Measurements from ENCODE around the gene TRPV6.
A peak's percentile ranks its signal among the peaks of the same experiment; 100 is the strongest.

Gene TRPV6

GRCh38 chr7:142867097-142867378 lies 18.5 kb downstream of the TRPV6 start:
- no peak for DNase-seq

DNA sequence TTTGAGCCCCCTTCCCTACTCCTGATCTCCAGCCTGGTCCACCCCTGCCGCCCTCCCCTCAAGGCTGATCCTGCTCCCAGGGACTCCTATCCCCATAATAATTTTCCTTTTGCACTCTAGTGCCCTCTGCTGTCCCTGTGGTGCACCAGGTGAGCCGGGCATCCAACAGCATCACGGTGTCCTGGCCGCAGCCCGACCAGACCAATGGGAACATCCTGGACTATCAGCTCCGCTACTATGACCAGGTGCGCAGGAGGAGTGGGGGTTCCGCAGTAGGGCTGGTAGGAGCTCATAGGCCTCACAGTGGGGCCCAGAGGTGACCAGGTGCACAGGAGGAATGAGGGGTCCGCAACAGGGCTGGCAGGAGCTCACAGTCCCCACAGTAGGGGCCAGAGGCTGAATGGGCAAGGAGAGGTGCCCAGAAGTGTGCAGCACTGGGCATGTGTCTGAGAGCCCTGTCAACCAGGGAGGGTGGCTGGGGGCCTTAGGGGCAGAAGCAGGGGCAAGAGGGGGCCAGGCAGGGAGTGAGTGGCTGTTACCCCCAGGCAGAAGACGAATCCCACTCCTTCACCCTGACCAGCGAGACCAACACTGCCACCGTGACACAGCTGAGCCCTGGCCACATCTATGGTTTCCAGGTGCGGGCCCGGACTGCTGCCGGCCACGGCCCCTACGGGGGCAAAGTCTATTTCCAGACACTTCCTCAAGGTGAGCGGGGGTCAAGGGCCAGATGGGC lies 19.0 kb downstream of the TRPV6 start:
- peak; percentile 25 for DNase-seq

DNA sequence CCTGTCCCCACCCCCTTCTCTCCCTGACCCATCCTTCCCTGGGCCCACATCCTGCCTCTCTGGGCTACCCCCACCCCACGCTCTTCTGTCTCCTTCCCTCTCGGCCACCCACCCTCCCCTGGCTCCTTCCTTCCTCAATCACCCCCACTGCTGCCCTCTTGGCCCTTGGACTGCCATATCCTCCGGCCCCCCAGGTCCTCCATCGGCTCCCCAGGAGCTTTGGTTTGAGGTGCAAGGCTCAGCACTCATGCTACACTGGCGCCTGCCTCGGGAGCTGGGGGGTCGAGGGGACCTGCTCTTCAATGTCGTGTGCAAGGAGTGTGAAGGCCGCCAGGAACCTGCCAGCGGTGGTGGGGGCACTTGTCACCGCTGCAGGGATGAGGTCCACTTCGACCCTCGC lies 19.8 kb downstream of the TRPV6 start:
- no peak for DNase-seq

DNA sequence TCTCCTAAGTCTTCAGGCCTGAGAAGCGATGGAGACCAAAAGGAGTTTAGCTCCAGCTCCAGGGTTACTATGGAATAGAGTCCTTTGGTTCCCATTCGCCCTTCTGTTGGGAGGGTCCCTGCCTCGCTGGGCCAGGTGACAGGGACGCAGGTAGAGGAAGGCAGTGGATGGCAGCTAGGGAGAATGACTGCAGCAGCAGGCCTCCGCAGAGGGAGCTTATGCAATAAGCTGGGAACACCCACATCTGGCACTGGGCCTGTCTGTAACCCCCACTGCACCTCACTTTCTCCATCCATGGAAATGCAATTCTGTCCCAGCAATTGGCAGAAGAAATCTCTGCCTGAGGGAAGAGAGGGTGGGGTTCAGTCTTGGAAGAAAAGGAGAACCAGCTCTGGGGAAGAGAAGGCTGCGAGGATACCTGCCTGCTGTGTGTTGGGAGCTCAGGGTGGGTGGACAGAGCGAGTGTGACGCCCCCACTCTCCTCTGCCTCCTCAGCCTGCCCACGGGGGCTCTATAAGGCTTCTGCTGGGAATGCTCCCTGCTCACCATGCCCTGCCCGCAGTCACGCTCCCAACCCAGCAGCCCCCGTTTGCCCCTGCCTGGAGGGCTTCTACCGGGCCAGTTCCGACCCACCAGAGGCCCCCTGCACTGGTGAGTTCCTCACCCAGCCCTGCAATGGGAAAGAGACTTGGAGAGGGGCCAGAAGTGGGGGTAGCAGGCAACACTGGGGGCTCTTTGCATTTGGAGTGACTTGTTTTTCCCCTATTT lies 20.4 kb downstream of the TRPV6 start:
- no peak for DNase-seq

DNA sequence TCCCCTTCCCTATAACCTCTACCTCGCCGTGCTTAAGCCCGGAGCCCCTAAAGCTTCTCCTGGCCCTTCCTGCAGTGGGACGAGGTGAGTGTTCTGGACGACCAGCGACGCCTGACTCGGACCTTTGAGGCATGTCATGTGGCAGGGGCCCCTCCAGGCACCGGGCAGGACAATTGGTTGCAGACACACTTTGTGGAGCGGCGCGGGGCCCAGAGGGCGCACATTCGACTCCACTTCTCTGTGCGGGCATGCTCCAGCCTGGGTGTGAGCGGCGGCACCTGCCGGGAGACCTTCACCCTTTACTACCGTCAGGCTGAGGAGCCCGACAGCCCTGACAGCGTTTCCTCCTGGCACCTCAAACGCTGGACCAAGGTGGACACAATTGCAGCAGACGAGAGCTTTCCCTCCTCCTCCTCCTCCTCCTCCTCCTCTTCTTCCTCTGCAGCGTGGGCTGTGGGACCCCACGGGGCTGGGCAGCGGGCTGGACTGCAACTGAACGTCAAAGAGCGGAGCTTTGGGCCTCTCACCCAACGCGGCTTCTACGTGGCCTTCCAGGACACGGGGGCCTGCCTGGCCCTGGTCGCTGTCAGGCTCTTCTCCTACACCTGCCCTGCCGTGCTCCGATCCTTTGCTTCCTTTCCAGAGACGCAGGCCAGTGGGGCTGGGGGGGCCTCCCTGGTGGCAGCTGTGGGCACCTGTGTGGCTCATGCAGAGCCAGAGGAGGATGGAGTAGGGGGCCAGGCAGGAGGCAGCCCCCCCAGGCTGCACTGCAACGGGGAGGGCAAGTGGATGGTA lies 21.5 kb downstream of the TRPV6 start:
- DNase-seq: no peak

DNA sequence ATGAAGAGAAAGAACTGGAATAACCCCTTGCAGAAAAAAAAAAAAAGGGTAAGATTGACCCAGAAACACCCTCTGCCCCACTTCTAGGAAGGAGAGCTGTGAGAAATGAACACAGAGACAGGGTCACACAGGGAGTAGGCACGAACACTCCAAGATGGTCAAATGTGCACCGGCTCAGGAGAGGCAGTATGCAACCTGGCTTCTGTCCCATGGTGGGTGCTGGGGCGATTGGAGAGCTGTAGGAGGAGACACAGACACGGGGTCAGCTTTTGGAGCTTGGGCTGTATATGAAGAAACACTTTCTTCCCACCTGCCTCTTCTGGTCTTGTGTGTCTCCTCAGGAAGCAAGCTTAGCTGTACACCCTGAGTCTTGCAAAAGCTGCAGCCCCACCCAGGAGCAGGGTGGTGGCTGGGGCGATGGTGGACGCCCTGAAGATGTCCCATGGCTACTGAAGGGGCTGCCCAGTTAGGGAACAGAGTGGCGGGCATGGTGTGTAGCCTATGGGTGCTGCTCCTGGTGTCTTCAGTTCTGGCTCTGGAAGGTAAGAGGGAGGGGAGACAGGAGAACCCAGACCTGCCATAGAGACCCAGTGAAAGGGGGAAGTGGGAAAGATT lies 22.7 kb downstream of the TRPV6 start:
- no peak for DNase-seq

- DNase-seq: no peak
Observed at GRCh38 chr7:142862351-142862750, 23.2 kb downstream of the TRPV6 start.

GRCh38 chr7:142860968-142861367 lies 24.6 kb downstream of the TRPV6 start:
- no peak for DNase-seq

DNA sequence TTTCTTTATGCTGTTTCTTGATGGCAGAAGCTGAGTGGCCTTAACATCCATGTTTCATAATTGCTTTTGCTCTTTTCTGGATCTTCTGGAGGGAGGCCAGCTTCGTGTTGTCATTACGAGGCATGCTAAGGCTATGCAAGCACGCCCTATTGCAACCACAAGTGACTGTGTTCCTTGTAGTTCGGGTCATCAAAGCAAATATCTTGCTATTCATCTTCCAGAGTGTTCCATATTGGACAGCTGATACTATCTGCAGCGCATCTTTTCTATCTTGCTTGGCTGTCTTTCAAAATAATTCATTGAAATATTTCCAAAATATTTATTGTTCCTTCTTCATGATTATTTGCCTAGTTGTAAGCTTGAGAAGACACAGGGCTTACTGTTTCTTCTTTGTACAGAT lies 25.7 kb downstream of the TRPV6 start:
- DNase-seq: no peak

DNA sequence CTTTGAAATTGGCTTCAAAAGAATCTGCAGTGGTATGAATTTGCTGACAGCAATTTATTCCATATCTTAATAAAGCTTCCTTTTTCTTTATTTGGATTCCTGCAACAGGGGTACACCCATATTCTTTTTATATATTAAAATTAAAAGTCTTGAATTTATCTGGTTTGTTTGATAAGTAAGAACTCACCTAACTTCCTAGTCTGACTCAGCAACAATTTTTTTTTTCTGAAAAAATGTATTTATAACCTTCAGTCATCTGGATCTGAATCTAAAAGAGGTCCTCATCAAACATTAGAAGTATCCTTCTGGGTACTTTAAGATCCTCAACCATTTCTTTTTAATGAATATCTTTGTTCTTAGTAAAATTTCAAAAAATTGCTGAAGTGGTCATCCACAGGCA lies 26.1 kb downstream of the TRPV6 start:
- no peak for DNase-seq

- no peak for DNase-seq
Observed at GRCh38 chr7:142857625-142858024, 27.9 kb downstream of the TRPV6 start.

GRCh38 chr7:142856565-142857245 lies 28.8 kb downstream of the TRPV6 start:
- no peak for DNase-seq

DNA sequence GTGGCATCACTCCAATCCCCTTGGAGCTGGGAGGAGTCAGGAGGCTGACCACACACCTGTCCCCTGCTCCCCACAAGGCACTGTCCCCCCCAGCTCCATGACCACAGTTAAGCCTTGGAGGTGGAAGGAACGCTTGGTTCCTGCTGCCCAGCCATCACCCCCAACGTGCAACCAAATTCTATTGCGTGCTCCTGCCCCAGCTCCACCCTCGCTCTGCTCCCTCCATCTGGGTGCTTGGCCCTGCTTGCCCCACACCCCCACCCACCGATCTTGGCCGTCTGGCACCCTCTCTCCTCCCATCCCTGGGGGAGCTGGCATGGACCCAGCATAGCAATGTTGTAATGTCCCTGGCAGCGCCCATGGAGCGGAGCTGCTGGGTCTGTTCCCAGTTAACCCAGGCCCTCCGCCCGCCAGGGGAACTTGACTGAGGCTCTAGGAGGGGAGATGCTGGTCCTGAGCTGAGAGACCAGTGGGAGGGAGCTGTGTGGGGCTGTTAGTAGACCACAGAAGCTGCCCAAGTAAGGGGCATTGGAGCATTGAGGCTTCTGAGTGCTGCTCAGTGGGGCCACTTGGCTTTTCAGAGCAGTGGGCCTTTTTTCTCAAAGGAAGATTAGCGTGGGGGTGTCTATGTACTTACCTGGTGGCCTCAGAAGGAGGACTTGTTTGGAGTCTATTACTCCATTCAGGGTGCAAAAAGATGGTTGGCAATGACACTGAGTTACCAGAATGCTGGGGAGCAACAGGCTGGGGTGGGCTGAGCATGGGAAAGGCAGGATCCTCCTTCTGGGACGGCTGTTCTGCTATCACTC lies 29.6 kb downstream of the TRPV6 start:
- no peak for DNase-seq

DNA sequence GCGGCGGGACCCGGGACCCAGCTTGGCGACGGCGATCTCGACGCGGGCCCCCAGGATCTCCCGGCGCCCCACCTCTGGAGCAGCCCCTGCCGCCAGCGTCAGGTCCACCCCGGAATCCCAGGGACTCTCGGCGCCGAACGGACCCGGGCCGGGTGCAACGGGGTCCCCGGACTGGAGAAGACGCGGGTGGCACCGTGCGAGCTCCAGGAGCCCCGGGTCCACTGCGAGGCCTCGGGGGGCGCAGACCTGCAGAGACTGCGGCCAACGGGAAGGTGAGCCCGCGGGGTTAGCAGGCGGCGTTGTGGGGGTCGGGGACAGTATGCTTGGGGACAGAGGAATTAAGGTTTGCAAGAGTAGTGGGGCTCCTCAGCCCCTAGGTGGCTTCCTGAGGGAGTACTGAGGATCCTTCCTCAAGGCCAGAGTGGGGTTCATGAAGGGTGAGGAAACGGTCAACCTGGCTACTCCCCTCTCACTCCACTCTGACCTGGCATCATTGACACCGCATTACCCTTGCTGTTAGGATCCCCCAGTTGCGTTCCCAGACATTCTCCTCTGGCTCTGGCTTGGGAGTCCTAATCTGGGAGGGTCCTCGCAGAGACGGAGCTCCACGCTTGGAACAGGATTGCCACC lies 30.3 kb downstream of the TRPV6 start:
- no peak for DNase-seq

DNA sequence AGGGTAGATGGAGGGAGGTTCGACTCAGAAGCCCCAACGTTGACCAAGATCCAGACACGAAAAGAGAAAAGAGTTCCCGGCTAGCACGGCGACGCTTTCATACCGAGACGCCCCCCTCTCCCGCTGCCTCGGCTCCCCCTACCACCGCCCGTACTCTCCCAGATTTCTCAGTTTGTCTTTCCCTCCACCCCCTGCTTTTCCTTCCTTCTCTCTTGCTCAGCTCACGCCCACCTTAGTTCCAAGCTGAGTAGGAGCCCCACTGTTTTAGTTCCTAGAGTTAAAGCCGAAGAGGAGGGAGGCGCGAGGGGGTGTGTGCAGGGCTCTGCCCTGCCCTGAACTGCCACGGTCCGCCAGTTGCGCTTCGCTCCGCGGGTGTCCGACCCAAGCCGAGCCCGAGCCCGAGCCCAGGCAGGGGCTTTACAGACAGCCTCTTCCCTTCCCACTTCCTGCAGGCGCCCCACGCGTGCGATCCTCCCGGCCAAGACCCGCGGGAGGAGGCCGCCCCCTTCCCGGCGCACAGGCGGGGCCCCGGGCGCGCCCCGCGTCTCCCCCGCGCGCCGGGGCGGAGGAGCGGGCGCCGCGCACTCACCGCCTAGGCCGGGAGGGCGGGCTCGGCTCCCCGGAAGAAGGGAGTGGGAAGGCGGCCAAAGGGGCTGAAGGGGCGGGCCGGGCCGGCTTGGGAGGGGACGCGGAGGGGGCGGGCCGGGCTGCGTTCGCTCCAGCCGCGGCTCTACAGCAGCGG lies 31.0 kb downstream of the TRPV6 start, which contains the start of gene EPHB6:
Gene EPHB6 (plus strand): TSS at position 705 of the 742 bp plus-strand sequence. CDS start 8,152 bp downstream, outside the sequence.
- DNase-seq: peak; percentile 63

DNA sequence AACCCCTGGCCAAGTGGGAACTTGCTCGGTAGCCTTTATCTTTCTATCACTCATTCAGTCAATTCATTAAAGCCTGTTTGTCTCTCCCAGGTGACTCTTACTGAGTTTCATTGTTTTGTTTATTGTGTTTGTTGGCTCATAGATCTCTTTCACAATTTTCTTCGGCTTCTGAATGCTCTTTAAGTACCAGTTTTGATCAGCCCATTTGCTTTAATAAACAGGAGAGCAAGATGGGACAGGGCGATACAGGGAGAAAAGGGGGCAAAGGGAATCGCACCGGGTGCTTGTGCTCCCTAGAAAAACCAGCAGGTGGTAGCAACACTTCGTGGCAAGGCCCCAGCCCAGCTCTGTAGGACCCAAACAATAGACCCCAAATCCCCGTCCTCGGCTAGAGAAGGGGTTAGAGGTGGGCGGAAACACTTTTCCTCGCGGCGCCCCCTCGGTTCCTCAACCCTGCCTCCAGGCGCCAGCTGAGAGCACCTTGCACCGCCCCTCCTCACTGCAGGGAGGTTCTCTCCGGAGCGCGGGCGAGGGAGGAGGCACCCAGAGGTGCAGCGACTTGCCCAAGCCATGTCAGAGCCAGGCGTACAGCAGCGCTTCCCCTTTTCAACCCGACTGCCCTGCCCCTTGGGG lies 31.7 kb downstream of the TRPV6 start:
- DNase-seq: peak; percentile 63

GRCh38 chr7:142851919-142852318 lies 33.6 kb downstream of the TRPV6 start:
- no peak for DNase-seq

DNA sequence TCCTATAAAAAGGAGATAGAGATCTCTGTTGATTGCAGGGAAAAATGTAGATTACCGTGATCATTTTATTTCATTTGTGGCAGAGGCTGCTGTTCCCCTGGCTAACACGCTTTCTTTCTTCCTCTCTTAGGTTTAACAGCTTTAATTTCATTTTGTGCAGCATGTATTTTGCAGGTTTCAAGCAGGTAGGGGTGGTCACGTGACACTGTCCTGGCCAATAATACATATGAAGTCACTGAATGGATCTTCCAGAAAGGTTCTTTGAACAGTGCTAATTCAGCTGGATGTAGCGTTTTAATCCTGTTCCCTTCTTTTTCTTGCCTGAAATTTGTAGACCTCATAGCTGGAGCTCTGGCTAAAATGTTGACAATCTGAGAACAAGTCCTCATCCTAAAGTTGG lies 34.3 kb downstream of the TRPV6 start:
- no peak for DNase-seq

DNA sequence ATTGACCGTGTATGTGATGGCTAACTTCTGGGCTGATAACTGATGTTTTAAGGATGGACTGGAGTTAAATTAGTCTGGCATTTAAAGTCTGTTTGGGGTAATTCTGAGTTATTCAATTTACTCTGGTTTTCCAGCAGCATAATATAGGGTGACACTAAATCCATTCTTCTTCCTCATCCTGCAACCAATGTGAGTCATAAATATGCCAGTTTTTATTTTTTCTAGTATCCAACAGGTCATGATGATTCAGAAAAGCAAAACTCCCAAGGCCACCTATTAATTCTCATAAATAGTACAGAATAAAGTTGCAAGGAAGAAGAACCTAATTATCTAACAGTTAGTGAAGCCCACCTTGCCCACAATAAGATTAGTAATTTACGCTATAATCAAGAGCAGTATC lies 38.2 kb downstream of the TRPV6 start:
- DNase-seq: no peak

GRCh38 chr7:142842251-142842766 lies 43.2 kb downstream of the TRPV6 start:
- no peak for DNase-seq

Measured in CD4-positive, alpha-beta T cell treated with Interleukin-21 for 1 hour (primary cell).